Mucosa of stomach (tissue), 1 donor: ENCODE measurements around the gene FASTKD2.

Experiments
- H3K27me3 ChIP-seq: one replicate; pipeline ENCODE4 v1.7.0; 2013; ENCODE audit warnings: mild to moderate bottlenecking, low read length; ENCODE audit not compliant: control insufficient read depth, insufficient read depth
- H3K36me3 ChIP-seq: one replicate; pipeline ENCODE4 v1.7.0; 2013; ENCODE audit warnings: low read length; ENCODE audit not compliant: control insufficient read depth, insufficient read depth
- H3K4me1 ChIP-seq: one replicate; pipeline ENCODE4 v1.7.0; 2013; ENCODE audit warnings: mild to moderate bottlenecking, low read length; ENCODE audit not compliant: control insufficient read depth, insufficient read depth
- H3K4me3 ChIP-seq: one replicate; pipeline ENCODE4 v1.7.0; 2013; ENCODE audit warnings: low read length
- H3K9ac ChIP-seq: one replicate; pipeline ENCODE4 v1.7.0; 2013; ENCODE audit warnings: mild to moderate bottlenecking, low read length, moderate library complexity
- H3K9me3 ChIP-seq: one replicate; pipeline ENCODE4 v1.7.0; 2013; ENCODE audit warnings: mild to moderate bottlenecking, low read length, moderate library complexity; ENCODE audit not compliant: control insufficient read depth
- donor health status: Pancreatic carcinoma.

FASTKD2 gene

DNA sequence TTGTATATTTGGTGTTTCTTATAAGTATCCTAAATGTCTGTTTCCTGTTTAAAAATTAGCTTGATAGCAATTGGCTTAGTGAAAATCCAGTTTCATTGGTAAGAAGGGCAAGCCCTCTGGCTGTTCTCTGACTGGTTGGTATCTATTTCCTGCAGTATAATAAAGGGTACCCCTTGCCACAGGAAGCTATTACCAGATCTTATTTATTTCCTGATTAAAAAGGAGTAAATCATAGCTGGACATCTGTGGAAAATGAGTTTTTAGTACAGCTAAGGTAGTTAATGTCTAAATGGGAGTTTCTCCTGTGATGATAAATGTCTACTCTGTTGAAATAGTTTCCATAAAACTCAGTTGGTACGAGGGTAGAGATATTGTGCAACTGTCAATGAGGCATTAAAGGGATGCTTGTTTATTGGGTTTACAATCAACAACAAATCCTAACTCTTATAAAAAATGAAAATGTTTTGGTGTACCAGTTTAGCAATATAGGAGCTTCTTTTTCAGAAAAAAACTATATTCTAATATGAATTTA, 58.7 kb downstream of the FASTKD2 start:
- Histone ChIP-seq H3K27me3 (no peaks in the 10 kb centered on the region), H3K9ac (no peak overlapping the region), H3K4me3 (no peak overlapping the region), H3K4me1 (no peaks in the 10 kb centered on the region), H3K9me3 (no peaks in the 10 kb centered on the region), H3K36me3 (no peaks in the 10 kb centered on the region)

DNA sequence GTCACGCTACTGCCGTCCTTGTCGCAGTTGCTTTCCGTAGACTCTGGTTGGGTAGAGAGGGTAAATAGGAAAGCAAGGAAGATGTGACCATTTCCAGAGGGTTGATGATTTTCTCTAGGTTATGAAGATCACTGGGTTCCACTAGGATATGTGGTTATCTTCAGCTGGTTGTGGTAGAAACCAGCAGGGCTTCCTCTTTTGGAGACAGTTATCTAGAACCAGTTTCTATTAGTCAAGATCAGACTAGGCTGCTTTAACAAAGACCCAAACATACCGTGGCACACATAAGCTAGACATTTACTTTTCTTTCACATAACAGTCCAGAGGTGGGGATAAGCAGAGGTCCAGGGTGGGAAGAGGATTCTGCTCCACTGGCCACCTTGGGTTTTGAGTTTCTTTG, 59.6 kb downstream of the FASTKD2 start:
- H3K36me3 ChIP-seq: no peaks in the 10 kb centered on the region
- no peaks in the 10 kb centered on the region for H3K4me1 ChIP-seq
- H3K27me3 ChIP-seq: no peaks in the 10 kb centered on the region
- H3K4me3 ChIP-seq: no peak overlapping the region
- H3K9ac ChIP-seq: no peak overlapping the region
- no peaks in the 10 kb centered on the region for H3K9me3 ChIP-seq

DNA sequence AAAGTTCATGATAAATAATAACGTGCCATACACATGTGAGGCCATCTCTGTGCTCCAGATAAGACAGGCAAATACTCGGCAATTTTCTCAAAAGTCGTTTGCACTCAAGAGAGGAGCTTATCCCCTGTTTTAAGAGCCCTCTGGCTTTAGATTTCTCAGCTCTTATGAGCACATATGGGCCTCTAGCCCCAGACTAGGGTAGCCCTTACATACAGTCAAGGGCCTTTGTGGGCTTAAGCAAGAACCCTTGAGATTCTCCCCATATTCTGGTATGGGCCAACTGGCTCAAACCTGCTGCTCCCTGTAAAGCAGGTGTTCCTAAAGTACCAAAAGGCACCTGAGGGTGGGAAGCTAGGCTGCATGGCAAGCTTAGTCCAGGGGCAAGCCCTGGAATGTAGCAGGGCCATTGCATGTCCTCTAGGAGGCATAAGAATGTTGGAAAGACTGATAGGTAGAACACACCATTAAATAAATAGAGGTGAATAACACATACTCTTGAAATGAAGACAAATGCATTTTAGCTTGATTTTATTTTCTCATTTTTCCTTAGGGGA, 66.1 kb downstream of the FASTKD2 start:
- Histone ChIP-seq H3K36me3 (no peaks in the 10 kb centered on the region), H3K9me3 (no peaks in the 10 kb centered on the region), H3K9ac (no peak overlapping the region), H3K4me3 (no peak overlapping the region), H3K4me1 (no peaks in the 10 kb centered on the region), H3K27me3 (no peaks in the 10 kb centered on the region)

DNA sequence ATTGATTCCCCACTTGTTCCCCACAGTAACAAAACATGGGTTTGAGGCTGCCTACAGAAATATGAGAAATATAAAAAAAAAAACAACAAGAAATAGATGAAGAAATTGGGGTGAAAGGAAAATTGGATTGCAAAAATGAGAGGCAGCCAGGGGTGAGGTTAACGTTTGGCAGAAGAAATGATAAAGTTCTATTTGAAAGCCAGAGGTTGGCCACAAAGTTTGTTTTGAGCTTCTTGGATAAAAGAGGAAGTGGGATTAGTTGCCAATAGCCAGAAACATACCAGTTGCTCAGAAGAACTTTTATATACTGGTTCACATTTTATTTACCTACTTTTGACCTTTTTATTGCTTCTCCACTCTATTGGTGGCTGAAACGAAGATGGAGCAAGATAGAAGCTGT, 67.5 kb downstream of the FASTKD2 start:
- Histone ChIP-seq H3K4me1 (no peaks in the 10 kb centered on the region), H3K9me3 (no peaks in the 10 kb centered on the region), H3K4me3 (no peak overlapping the region), H3K27me3 (no peaks in the 10 kb centered on the region), H3K36me3 (no peaks in the 10 kb centered on the region), H3K9ac (no peak overlapping the region)

DNA sequence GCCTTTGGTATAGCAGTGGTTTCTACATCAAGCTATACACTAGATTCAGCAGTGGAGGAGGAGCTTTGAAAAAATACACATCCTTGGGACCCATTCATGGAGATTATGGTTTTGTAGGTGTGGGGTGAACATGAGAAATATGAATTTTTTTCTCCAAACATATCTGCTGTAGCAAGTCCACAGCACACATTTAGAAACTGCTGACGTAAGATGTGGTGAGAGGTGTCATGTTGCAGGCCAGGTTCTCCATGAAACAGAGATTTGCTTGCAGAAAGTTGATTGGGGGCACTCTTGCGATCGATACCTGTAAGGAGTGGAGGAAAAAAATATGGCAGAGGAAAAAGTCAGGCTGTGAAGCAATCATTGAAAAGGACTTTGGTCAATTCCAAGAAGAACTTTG, 67.9 kb downstream of the FASTKD2 start:
- H3K36me3 ChIP-seq: no peaks in the 10 kb centered on the region
- no peak overlapping the region for H3K9ac ChIP-seq
- no peaks in the 10 kb centered on the region for H3K4me1 ChIP-seq
- no peak overlapping the region for H3K4me3 ChIP-seq
- no peaks in the 10 kb centered on the region for H3K9me3 ChIP-seq
- H3K27me3 ChIP-seq: no peaks in the 10 kb centered on the region

DNA sequence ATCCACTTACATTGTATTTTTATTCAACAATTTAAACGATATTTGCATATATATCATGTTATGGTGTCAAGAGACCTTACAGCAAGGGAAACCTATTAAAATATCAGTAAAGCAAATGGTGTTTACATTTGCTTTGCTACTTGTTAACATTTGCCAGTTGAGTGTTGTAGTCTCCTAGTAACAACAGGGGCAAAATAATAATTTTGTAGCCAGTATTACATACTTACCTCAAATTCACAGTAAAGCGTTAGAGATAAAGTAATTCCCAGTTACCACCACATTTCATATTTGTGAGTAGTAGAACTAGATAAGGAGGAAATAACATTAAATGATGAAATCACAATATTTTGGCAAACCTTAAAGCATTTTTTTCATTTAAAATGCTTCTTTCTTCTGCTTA, 71.3 kb downstream of the FASTKD2 start:
- Histone ChIP-seq H3K9ac (no peak overlapping the region), H3K4me1 (no peaks in the 10 kb centered on the region)

DNA sequence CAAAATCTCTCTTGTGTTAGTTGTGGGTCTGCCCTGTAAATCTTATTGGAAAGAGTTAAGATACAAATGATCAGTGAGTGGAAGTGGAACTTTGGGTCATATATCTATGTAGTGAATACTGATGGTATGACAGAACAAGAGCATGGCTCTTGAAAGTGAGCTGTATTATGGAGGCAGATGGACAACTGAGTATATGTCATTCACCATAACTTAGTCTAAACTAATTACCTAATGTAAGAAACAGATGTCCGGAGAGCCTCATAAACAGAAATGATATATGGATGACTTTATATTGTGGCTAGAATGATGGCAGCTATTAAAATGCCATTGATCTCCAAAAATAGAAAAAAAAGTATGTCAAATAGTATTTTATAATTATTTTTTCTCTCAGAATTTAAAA, 72.4 kb downstream of the FASTKD2 start:
- H3K4me3 ChIP-seq: no peak overlapping the region
- H3K36me3 ChIP-seq: no peaks in the 10 kb centered on the region
- H3K9me3 ChIP-seq: no peaks in the 10 kb centered on the region
- no peaks in the 10 kb centered on the region for H3K27me3 ChIP-seq
- no peak overlapping the region for H3K9ac ChIP-seq
- no peaks in the 10 kb centered on the region for H3K4me1 ChIP-seq

More for the DNA sequence above, 71.3 kb downstream of the FASTKD2 start:
- Histone ChIP-seq H3K9me3 (no peaks in the 10 kb centered on the region), H3K27me3 (no peaks in the 10 kb centered on the region), H3K36me3 (no peaks in the 10 kb centered on the region), H3K4me3 (no peak overlapping the region)

DNA sequence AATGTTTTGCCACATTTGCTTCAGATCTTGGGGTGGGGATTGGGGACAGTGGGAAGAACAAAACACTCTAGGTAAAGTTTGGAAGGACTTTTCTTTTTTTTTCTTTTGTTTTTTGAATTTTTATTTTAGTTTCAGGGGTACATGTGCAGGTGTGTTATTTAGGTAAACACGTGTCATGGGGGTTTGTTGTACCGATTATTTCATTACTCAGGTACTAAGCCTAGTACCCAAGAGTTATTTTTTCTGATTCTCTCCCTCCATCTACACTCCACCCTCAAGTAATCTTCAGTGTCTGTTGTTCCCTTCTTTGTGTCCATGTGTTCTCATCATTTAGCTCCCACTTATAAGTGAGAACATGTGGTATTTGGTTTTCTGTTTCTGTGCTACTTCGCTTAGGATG, 73.3 kb downstream of the FASTKD2 start:
- Histone ChIP-seq H3K9ac (no peak overlapping the region), H3K4me3 (no peak overlapping the region), H3K4me1 (no peaks in the 10 kb centered on the region), H3K27me3 (no peaks in the 10 kb centered on the region), H3K36me3 (no peaks in the 10 kb centered on the region), H3K9me3 (no peaks in the 10 kb centered on the region)

DNA sequence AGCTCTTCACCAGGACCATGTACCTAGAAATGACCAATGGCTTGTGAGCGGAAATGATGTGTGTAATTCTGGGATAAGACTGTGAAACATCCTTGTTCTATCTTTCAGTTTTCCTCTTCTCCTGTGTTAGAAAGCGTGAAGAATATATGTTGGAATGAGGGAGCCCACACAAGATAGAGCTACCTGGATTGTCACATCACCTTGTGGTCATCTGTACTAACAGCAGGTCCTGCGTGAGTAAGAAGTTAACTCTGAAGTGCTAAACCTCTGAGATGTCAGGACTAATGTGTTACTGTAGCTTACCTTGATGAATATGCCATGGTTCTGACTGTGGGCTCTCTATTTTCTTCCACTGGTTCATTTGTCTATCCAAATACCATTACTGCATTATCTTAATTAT, 75.6 kb downstream of the FASTKD2 start:
- Histone ChIP-seq H3K9ac (no peak overlapping the region), H3K4me3 (no peak overlapping the region), H3K27me3 (no peaks in the 10 kb centered on the region), H3K36me3 (no peaks in the 10 kb centered on the region), H3K4me1 (no peaks in the 10 kb centered on the region), H3K9me3 (no peaks in the 10 kb centered on the region)
